Panc1 (cell line): ENCODE measurements around the gene ZNF804B.

ENCODE experiments used
- CTCF ChIP-seq: fragments of 450-650 bp; IDR thresholded peaks from 2 replicates; pipeline ENCODE4 v1.5.1; 2017; ENCODE audit warnings: mild to moderate bottlenecking
- POLR2AphosphoS5 ChIP-seq: IDR thresholded peaks from 2 replicates; pipeline ENCODE4 v1.6.1; 2012; ENCODE audit warnings: mild to moderate bottlenecking, low read depth, low read length, moderate library complexity
- TCF7L2 ChIP-seq: IDR thresholded peaks from 2 replicates; pipeline ENCODE4 v1.6.1; 2011; ENCODE audit warnings: mild to moderate bottlenecking, low read depth, low read length, inconsistent platforms

- TF ChIP-seq TCF7L2 (no peak), CTCF (no peak), POLR2AphosphoS5 (no peak)
Measured at GRCh38 chr7:89133357-89133756, 373.9 kb downstream of the ZNF804B start.
